Neural crest cell (in vitro differentiated cells): ENCODE data around the gene NOC3L. TPM values are rescaled to one million over a fixed set of nuclear protein-coding genes. Genes with fewer than 3 reads are reported as not detected.

Experiments used
- DNase-seq: peaks from one replicate; pipeline ENCODE4 v3.0.0; 2021; ENCODE audit warnings: low read depth, mixed read lengths, low spot score
- H3K27ac Mint-ChIP-seq: one replicate; pipeline ENCODE4 v1.8.0; 2021; ENCODE audit warnings: mild to moderate bottlenecking, mixed read lengths; ENCODE audit not compliant: unreplicated experiment
- H3K27me3 Mint-ChIP-seq: 2 replicates; pipeline ENCODE4 v1.8.0; 2021; ENCODE audit warnings: low read depth, mild to moderate bottlenecking, mixed read lengths
- H3K36me3 Mint-ChIP-seq: 2 replicates; pipeline ENCODE4 v1.8.0; 2021; ENCODE audit warnings: low read depth, mild to moderate bottlenecking, mixed read lengths
- H3K4me1 Mint-ChIP-seq: 2 replicates; pipeline ENCODE4 v1.8.0; 2021; ENCODE audit warnings: mixed read lengths
- H3K4me3 Mint-ChIP-seq: one replicate; pipeline ENCODE4 v1.8.0; 2021; ENCODE audit warnings: mild to moderate bottlenecking, mixed read lengths
- H3K9me3 Mint-ChIP-seq: 2 replicates; pipeline ENCODE4 v1.8.0; 2021; ENCODE audit warnings: mixed read lengths
- long read RNA-seq: library from polyadenylated mRNA; unstranded; transcript quantifications from one replicate; pipeline ENCODE4 v2.0.0, GENCODE V29; 2020
- total RNA-seq: library from RNA; stranded (reverse); gene quantifications from 2 replicates; pipeline ENCODE4 v1.2.1, GENCODE V29; 2021
- TF ChIP-seq, protein P1 (sequence below): fragments of 200-600 bp; sonication (generic); conservative IDR thresholded peaks from 2 replicates; pipeline ENCODE4 v1.5.0; 2021; ENCODE audit warnings: antibody characterized with exemption, mild to moderate bottlenecking

The NOC3L gene
- 24.7 and 25.7 TPM in 2 replicates for total RNA-seq
- long read RNA-seq, partial matches to known transcripts = 19 of 24 reads
- long read RNA-seq, other reads (novel, unspliced or antisense) = 2 of 24 reads

DNA sequence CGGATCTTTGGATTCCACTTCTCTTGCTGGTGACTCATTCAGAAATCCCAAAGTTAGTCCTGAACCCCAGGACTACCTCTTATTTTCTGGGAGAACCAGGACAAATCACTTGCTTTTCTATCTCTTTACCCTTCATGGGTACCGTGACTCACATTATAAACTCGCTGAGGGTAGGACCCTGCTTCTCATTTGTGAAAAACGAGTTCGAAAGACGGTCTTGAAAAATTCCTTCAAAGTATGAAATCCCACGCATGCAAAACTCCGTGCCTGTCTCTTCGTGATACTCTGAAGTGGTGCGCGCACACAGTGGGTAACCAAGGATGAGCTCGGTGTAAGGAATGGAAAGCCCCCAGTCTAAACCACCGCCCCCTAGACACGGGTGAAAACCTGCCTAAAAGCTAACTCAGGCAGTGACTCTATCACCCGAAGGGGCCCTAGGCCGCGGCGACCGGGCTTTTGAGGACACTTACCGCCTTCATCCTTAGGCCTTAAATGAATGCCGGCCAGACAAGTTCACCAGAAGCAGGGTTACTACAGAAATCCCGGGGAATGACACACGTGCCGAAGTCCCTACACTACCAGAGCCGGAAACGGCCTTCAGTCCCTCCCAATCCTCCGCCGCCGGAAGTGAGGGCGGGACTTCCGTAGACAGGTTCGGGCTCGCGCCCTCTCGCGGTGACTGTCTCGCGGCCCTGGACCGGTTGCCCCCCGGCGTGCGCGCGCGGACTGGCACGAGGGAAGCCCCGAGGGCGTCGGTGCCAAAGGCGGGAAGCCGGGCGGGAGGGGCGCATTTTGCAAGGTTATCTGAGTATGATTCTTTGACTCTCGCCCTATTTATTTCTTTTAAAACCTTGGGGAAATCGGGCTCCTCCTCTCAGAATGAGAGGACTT is at the start of gene NOC3L:
TSS of gene NOC3L (minus strand) at position 580 of the 891 bp plus-strand sequence. CDS start at position 479, 101 bp downstream.
- TF ChIP-seq, protein P1, sequence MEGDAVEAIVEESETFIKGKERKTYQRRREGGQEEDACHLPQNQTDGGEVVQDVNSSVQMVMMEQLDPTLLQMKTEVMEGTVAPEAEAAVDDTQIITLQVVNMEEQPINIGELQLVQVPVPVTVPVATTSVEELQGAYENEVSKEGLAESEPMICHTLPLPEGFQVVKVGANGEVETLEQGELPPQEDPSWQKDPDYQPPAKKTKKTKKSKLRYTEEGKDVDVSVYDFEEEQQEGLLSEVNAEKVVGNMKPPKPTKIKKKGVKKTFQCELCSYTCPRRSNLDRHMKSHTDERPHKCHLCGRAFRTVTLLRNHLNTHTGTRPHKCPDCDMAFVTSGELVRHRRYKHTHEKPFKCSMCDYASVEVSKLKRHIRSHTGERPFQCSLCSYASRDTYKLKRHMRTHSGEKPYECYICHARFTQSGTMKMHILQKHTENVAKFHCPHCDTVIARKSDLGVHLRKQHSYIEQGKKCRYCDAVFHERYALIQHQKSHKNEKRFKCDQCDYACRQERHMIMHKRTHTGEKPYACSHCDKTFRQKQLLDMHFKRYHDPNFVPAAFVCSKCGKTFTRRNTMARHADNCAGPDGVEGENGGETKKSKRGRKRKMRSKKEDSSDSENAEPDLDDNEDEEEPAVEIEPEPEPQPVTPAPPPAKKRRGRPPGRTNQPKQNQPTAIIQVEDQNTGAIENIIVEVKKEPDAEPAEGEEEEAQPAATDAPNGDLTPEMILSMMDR = peak; percentile 93
- DNase-seq = peak; percentile 98
- Mint-ChIP-seq H3K4me1 (peaks cover 29% of the 10 kb centered on the region), H3K4me3 (peak within 1 kb of the TSS; percentile 96), H3K27ac (peak within 1 kb of the TSS; percentile 94), H3K36me3 (peaks cover 6% of the 10 kb centered on the region), H3K9me3 (no peaks in the 10 kb centered on the region), H3K27me3 (peaks cover 16% of the 10 kb centered on the region)

GRCh38 chr10:94412449-94412848 is 49.7 kb upstream of the NOC3L start:
- Mint-ChIP-seq H3K4me3 (no peak overlapping the region), H3K36me3 (no peaks in the 10 kb centered on the region), H3K9me3 (no peaks in the 10 kb centered on the region), H3K27ac (no peak overlapping the region), H3K4me1 (peaks cover 11% of the 10 kb centered on the region), H3K27me3 (no peaks in the 10 kb centered on the region)
- TF ChIP-seq, protein P1 = no peak
- no peak for DNase-seq

DNA sequence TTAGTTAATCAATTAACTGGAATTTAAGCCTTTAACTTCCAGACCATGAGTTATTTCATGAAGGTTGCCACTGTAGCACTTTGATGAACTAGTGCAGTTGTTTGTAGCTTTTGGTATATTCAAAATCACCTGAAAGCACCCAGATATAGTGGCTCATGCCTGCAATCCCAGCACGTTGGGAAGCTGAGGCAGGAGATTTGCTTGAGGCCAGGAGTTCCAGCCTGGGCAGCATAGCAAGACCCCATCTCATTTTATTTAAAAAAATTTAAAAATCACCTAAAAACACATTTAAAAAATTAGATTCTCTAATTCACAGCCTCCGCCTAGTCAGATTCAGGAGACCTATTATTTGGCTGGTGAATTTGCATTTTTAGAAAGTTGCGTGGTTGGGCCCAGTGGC is 48.6 kb upstream of the NOC3L start:
- Mint-ChIP-seq H3K27me3 (no peaks in the 10 kb centered on the region), H3K4me3 (no peak overlapping the region), H3K4me1 (peaks cover 11% of the 10 kb centered on the region), H3K9me3 (no peaks in the 10 kb centered on the region), H3K36me3 (no peaks in the 10 kb centered on the region), H3K27ac (no peak overlapping the region)
- TF ChIP-seq, protein P1 = no peak
- no peak for DNase-seq

DNA sequence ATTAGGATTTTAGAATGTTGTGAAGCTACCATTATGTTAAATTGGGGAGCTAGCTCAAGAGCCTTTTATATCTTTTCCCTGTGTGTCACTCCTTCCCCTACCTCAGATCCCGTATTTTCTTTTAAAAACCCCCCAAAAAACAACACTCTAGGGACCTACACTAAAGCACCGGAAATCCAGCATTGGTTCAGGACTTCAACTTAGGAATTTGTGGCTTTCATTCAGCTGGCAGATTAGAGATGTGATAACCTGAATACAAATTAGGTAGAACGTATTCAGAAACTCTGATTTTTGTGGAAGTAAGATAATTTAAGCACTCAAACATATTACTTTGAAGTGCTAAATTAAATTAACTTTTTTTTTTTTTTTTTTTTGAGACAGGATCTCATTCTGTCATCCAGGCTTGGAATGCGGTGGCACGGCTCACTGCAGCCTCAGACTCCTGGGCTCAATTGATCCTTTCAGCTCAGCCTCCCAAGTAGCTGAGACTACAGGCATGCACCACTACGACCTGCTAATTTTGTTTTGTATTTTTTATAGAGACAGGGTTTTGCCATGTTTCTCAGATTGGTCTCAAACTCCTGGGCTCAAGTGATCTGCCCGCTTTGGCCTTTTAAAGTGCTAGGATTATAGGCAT is 46.4 kb upstream of the NOC3L start:
- TF ChIP-seq, protein P1 = no peak
- H3K27me3 Mint-ChIP-seq = no peaks in the 10 kb centered on the region
- no peaks in the 10 kb centered on the region for H3K36me3 Mint-ChIP-seq
- no peak for DNase-seq
- H3K27ac Mint-ChIP-seq = no peak overlapping the region
- no peaks in the 10 kb centered on the region for H3K9me3 Mint-ChIP-seq
- H3K4me1 Mint-ChIP-seq = peaks cover 16% of the 10 kb centered on the region
- no peak overlapping the region for H3K4me3 Mint-ChIP-seq

DNA sequence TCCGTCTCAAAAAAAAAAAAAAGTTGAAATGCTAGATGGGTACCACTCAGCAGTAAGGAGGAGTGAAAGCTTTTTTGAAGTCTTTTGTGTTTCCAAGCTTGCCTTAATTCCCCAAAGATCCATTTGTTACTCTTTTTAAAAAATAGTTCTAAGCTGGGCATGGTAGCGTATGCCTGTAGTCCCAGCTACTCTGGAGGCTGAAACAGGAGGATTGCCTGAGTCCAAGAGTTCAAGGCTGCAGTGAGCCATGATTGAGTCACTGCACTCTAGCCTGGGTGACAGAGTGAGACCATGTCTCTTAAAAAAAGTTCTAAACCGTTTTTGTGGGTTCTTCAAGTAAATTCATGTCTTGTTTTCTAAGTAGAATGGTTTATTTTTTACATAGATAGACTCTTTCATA is 44.9 kb upstream of the NOC3L start:
- TF ChIP-seq, protein P1 = no peak
- Mint-ChIP-seq H3K27me3 (no peaks in the 10 kb centered on the region), H3K4me1 (peaks cover 21% of the 10 kb centered on the region), H3K27ac (no peak overlapping the region), H3K4me3 (no peak overlapping the region), H3K36me3 (no peaks in the 10 kb centered on the region), H3K9me3 (no peaks in the 10 kb centered on the region)
- no peak for DNase-seq
